Hypothalamus (tissue), 51 donors: ENCODE measurements around the gene COL5A3.
"Not testable (repeated sequence)": the region's sequence is repeated elsewhere in the genome, so short reads cannot be mapped to it uniquely, and the experiment has no call there.

Experiments used
- DNase-seq, 51 donors: peaks; one replicate each; lab custom pipeline; 2025; lab: John Stamatoyannopoulos, UW

Gene COL5A3

DNA sequence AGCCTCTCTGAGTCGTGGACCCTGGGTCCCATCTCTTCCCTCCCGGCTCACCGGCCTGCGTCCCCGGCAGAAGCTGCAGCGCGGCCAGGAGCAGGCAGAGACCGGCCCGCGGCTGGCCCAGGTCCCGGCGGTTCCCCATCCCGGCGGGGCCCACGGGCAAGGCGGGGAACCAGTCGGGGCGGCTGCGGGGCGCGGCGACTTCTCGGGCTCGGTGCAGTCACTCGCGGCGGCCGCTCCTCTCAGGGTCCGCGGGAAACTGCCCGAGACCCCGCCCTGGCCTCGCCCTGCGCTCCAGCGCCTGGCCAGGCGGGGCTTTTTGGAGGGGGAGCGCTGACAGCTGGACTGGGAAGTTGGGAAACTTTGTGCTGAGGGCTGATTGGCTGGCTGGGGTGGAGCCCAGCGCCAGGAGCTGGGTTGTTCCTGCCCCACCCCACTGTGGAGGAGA, at the start of gene COL5A3:
Gene COL5A3 (minus strand): TSS at position 258 of the 445 bp plus-strand sequence. CDS start 119 bp downstream, at position 139.
- DNase-seq, result peak in 1 of 51 donors; percentile 9

DNA sequence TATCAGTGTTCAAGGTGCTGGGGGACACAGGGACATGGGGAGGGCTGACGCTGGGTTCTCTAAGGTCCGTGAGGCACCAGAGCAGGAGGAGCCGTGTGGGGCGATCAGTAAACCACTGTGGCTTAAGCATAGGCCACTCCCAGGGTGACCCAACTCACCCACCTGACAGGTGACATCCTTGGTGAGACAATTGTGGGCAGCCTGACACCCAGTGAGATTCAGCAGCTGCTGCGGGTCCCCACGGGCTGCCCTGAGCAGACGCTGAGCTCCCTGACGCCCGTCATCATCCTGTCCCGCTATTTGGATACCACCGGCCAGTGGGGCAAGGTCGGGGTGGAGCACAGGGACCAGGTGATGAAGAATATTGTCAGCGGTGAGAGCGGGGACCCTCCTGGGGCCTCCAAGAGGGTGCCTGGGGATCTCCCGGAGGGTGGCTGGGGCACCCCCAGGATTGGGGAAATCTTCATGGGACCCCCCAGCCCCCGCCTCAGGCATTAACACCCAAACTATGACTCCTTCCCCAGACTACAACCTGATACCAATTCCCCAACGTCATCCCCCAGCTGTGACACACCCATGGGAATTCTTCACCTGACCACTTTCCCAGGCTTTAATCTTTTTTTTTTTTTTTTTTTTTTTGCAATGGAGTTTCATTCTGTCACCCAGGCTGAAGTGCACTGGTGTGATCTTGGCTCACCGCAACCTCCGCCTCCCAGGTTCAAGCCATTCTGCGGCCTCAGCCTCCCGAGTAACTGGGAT, 42.5 kb upstream of the COL5A3 start:
- no peak for DNase-seq

DNA sequence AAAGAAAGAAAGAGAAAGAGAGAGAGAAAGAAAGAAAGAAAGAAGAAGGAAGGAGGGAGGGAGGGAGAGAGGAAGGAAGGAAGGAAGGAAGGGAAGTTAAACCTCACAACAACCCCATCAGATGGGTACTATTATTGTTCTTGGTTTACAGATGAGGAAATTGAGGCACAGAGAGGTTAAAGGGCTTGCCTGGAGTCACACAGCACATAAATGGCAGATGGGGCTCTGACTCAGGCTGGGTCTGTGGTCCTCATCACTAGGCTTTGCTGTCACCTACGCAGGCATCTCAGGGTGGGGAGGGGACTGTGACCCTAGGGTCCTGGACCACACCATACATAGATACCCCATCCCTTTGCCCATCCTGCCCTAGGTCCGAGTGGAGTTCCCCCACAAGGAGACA, 39.3 kb upstream of the COL5A3 start:
- DNase-seq, result no peak

DNA sequence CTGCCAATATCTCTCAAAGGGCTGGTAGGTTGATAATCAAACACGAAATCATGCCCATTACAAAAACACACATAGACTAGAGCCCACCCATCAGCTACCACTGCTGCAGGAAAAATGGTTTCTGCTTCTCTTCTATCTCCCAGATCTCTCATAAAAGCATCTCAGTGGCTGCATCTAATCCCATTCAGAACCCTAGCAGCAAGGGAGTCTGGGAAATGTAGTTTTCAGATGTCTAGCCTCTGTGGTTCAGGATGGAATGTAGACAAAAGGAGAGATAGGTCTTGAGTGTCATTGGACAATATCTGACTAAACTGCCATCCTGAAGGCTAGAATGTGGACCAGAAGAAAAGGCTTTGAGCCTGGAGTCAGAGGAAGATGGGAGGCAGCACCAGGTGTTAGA, 35.1 kb upstream of the COL5A3 start:
- no peak for DNase-seq

DNA sequence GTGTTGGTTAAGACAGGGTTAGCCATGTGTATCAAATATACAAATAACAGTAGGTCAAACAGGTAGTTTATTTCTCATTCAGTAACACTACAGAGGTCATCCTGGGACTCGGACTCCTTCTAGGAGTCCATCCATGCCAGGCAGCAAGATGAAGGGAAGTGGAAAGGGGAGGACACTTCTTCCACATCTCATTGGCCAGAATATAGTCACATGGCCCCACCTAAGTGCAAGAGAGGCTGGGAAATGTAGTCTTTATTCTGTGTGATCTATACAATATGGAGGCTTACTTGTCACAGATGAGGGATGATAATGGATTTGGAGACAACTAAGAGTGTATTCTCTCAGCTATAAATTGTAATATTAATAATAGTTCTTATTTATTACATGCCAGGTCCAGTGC, 34.1 kb upstream of the COL5A3 start:
- no peak for DNase-seq

DNA sequence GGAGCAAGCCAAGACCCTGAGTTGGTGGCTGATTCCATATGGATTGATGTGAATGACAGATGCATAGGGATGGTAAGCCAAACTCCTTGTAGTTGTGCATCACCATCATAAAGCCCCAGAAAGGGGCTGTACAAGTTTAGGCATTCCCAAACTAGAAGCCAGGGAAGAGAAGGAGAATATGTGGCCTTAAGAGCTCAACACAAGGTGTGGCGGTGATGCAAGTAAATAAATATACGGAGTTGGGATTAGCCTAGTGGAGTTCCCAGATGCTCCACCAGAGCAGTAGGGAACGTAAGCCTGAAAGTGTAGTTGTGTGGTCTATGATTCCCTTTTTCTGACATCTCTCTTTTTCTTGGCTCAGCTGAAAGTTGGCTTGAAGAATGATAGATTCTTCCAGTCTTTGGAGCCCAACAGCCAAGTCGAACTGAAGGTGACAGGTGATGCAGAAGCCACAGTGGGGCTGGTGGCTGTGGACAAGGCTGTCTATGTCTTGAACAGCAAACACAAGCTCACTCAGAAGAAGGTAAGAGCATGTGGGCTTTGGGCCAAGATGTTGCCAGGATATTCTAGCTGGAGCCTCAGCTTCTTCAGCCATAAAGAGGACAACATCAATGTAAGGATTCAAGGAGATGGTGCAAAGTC, 33.1 kb upstream of the COL5A3 start:
- no peak for DNase-seq

DNA sequence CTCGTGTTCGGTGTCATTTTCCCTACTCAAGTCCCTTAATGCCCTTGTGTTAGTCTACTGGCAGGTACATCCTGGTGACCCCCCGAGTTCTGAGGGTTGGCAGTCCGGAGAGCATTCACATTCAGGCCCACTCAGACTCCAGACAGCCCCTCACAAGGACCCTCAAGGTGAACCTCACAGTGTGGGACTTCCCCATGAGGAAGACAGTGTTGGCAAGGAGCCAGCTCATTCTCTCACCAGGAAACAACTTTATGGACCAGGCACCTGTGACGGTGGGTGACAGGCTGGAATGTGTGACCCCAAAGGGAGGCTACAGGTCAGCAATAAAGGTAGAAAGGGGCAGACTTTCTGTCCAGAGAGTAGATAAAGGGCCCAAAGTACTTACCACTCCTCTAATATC, 27.5 kb upstream of the COL5A3 start:
- DNase-seq, result no peak

DNA sequence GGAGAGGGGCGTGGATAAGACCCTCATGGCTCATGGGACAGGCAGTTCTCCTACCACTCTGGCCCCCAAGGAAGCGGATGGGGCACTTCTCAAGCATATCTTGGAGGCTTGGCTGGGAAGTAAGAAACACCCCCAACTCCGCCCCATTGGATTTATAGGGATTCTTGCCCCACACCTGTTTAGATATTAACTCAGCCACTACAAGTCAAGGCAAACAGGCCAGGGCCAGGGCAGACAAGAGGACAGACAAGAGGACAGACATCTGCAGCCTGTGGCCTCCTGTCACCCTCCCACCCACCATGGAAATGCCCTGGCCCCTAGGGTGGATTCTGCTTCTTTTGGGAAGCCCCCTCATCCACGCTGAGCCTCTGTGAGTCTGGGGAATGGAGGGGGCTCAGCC, 27.1 kb upstream of the COL5A3 start:
- no peak for DNase-seq

DNA sequence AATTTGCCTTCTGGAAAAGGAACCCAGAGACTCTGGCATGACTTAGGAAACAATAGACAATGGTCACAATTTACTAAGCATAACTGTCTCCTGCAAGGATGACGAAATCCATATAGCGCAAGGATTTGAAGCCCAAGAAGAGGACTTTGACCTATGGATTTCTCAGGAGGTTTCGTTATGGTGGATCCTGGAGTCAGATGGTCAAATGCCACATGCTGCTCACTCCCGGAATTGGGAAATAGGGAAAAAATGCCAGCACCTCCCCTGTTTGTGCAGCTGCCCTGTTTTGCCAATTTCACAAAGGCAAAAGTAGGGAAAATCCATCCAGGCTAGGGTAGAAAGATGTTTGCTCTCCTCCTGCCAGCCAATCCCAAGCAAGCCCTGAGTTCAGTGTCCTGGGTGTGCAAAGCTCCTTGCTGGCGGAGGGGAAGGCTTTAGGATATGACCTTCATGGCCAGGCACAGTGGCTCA, 26.3 kb upstream of the COL5A3 start:
- no peak for DNase-seq

DNA sequence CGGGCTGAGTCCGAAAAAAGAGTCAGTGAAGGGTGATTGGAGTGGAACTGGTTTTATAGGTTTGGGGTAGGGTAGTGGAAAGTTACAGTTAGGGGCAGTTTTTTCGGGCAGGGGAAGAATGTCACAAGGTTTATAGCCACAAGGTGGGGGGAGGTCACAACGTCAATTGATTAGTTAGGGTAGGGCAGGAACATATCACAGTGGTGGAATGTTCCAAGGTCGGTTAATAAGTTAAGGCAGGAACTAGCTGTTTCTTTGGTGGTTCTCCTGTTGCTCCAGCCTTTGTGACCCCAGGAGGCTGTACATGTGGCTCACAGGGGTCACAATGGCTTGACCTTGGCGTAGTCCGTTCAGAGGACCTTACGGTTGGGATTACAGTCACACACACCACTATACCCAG, 23.3 kb upstream of the COL5A3 start:
- no peak for DNase-seq

DNA sequence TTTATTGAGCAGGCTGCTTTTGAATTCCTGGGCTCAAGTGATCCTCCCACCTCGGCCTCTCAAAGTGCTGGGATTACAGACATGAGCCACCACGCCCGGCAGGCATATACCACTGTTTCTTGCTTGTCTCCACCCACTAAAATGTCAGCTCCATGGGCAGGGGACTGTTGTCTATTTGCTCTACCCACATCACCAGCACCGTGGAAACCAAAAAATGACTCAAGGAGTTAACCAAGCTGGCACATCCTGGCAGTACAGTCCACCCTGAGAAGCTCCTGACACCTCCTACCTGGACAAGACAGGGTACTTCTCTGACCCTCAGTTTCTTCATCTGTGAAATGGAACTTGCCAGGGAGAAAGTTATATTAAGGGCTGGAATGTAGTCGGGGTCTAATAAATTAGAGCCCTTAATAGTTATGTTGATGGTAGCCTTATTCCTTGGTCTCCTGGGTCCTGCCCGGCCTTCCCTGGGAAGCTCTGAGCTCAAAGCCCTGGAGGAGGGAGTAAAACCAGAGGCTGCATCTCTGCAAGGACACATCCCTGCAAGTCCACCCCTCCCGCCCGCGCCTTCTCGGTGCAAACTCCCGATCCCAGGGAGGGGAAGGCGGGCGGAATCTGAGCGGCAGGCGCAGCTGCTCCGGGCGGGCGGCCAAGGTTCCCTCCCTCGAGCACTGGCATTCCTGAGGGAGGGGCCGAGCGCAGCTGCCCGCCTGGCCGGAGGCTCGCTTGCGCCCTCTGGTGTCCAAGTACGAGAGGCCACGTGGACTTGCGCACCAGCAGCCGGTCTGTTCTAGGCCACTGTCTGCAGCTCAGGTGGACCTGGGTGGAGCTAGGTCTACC, 17.1 kb upstream of the COL5A3 start:
- peak; percentile 38 to 97 (median 86) for DNase-seq

DNA sequence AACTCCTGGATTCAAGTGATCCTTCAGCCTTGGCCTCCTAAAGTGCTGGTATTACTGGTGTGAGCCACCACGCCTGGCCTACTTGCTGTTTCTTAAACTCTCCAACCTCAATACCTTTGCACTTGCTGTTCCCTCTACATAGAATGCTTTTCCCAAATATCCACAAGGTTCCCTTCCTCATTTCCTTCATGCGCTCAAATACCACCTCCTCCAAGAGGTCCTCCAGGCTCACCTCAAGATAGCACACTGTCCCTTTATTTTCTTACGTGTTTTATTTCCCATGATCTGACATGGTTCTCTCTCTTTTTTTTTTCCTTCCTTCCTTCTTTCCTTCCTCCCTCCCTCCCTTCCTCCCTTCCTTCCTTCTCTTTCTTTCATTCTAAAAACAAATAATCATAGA, 16.4 kb upstream of the COL5A3 start:
- no peak for DNase-seq

DNA sequence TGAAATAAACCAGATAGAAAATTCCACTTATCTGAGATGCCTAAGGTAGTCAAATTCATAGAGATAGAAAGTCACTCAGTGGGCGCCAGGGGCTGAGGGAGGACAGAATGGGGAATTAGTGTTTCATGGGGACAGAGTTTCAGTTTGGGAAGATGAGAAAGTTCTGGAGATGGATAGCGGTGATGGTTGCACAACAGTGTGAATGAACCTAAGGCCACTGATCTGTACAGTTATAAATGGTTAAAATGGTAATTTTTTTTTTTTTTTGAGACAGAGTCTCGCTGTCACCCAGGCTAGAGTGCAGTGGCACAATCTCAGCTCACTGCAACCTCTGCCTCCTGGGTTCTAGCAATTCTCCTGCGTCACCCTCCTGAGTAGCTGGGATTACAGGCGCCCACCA, 12.8 kb upstream of the COL5A3 start:
- DNase-seq, result not testable (repeated sequence)

DNA sequence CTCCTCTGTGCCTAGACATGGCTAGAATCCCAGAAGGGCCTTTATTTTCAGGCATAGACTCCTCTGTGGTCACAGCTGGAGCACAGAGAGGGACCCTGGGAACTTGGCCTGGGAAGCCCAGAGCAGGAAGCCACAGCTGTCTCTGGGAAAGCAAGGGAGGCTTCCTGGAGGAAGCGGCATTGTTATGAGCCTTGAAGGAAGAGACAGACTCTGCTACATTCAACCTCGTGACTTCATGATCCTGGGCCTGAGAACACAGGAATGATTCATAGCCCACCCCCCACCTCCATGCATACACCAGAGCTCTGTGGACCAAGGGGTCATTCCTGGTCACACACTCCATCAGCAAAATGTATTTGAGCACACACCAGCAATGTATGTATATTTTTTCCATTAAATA, 11.6 kb upstream of the COL5A3 start:
- DNase-seq, result peak in 1 of 51 donors; percentile 3

DNA sequence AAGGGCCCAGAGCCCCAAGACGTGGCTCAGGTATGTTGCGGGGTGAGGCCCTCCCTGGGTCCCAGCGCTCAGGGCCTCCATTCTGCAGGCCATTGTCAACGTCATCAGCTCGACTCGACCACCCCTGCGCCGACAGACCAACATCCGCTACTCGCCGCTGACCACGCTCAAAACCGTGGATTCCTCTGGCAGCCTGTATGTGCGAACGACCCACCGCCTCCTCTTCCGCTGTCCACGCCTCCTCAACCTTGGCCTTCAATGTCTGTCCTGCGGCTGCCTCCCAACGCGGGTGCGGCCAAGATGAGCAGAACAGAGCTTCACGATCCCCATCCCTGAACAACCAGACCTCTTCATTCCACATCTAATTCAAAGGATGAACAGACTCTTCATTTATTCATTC, 11.1 kb upstream of the COL5A3 start:
- DNase-seq, result no peak

DNA sequence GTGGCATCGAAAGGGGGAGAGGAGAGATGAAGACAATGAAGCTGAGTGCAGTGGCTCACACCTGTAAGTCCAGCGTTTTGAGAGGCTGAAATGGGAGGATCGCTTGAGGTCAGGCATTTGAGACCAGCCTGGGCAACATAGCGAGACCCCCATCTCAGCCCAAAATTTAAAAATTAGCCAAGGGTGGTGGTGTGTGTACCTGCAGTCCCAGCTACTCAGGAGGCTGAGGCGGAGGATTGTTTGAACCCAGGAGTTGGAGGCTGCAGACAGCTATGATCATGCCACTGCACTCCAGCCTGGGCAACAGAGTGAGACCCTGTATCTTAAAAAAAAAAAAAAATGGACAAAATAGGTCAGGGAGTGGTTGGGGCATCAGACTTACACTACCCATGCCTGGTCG, 10.5 kb upstream of the COL5A3 start:
- DNase-seq, result no peak

DNA sequence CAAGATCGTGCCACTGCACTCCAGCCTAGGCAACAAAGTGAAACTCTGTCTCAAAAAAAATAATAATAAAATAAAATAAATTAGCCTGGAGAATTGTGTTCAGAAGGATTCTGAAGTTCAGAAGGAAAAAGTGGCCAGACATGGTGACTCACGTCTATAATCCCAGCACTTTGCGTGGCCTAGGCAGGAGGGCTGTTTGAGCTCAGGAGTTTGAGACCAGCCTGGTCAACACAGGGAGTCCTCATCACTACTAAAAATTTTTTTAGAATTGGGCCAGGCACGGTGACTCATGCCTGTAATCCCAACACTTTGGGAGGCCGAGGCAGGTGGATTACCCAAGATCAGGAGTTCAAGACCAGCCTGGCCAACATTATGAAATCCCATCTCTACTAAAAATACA, 8.9 kb upstream of the COL5A3 start:
- DNase-seq, result no peak

DNA sequence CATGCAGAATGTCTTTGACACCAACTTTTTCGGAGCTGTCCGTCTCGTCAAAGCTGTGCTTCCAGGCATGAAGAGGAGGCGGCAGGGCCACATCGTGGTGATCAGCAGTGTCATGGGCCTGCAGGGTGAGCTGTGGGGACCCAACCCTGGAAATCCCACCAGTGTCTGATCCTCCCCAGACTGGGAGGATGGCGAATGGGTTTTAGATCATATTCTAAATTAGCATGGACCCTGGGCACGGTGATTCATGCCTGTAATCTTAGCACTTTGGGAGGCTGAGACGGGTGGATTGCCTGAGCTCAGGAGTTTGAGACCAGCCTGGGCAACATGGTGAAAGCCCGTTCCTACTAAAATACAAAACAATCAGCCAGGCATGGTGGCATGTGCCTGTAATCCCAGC, 8.5 kb upstream of the COL5A3 start:
- DNase-seq, result no peak

DNA sequence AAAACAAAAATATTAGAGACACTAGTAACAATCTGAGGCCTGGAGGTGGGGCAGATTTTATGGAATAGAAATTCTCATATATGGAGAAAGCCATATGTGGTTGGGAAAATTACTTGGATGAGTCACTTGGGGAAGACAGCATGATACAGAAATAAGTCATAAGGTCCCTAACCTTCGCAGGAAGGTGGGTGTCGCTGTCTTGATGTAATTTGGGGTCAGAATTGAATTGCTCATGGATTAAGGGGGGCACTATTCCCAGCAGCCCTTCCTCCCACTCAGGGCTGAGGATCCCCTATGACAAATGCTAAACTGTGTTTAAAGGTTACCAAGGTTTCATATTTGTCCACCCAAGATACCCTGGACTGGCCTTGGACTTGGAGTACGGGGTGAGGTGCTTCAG, 8.0 kb upstream of the COL5A3 start:
- DNase-seq, result no peak

DNA sequence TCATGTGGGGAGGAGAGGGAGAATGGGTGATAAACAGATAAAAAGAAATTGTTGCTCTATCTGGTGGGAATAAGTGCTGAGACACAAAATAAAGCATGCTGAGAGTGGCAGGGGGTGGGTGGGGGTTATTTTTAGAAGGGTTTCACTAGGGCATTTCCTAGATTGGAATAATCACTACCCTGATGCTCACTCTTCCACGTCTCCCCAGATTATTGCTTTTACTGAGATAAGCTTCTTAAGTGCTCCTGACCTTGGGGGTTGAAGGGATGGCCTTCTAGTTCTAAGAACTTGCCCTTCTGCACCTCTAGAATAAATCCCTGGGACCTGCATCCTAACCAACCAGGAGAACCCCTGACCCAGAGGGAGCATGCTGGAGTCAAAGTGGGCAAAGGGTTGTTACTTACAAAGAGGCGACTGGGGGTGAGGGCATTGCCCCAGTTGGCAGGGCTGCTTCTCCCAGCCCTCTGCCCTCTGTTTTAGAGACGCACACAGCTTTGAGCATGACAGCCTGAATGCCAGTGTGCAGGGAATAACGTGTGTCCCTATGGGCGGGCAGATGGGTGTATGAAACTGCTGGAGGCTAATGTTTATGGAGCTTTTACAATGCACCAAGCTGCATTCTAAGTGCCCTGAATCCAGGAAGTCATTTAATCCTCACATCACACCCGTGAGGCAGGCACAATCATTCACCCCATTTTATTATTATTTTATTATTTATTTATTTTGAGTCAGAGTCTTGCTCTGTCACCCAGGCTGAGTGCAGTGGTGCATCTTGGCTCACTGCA, 3.7 kb upstream of the COL5A3 start:
- DNase-seq, result no peak

DNA sequence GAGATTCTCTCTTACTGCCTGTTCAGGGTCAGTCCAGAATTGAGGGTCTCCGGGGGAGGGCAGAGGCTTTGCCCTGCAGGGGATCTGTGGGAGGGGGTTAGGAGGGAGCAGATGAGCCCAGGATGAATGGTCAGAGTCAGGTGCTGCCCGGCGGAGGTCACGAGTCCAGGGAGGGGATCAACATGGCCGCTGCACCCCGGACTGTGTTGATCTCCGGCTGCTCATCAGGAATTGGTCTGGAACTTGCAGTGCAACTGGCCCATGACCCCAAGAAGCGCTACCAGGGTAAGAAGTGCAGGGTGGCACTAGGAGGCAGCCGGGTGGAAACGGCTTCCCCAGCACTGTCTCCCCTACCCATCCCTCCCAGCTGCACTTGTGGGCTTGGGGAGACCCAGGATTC, 3.0 kb upstream of the COL5A3 start, which contains the start of gene RDH8:
Gene RDH8 (plus strand): TSS at position 168 of the 400 bp plus-strand sequence. CDS start 15 bp downstream, at position 183.
- no peak for DNase-seq
